NOMO-1 (cell line): Measurements from ENCODE around the gene TRDMT1.

ENCODE experiments used
- DNase-seq, 2 experiments: peaks; one replicate each; lab custom pipeline; 2025; ENCODE audit not compliant: unreplicated experiment in 2 of 2; lab: John Stamatoyannopoulos, UW

Gene TRDMT1

GRCh38 chr10:17179002-17179401 is 22.5 kb downstream of the TRDMT1 start:
- peak; percentile 3 to 61 for DNase-seq

- no peak for DNase-seq
Observed at GRCh38 chr10:17178006-17178405, 23.5 kb downstream of the TRDMT1 start.

GRCh38 chr10:17177014-17177413 is 24.5 kb downstream of the TRDMT1 start:
- no peak for DNase-seq

- no peak for DNase-seq
Observed at GRCh38 chr10:17176091-17176490, 25.4 kb downstream of the TRDMT1 start.

DNA sequence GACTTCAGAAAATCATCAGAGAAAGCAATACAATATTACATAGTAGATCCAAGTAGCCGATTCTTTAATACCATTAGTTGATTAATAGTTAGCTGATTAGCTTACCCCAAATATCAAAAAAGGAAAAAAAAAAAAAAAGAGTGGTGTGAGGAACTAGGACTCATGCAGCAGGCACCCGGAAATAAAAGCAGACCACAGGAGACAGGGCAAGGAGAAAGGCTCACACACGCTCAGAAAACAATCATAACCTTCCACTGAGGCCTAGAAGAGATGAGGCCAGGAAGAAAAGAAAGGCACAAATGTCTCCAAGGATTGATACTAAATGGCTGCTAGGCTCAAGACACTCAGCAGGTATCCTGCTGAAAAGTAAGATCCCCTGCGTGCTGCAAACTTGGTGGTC is 25.9 kb downstream of the TRDMT1 start:
- peak; percentile 12 to 15 for DNase-seq

DNA sequence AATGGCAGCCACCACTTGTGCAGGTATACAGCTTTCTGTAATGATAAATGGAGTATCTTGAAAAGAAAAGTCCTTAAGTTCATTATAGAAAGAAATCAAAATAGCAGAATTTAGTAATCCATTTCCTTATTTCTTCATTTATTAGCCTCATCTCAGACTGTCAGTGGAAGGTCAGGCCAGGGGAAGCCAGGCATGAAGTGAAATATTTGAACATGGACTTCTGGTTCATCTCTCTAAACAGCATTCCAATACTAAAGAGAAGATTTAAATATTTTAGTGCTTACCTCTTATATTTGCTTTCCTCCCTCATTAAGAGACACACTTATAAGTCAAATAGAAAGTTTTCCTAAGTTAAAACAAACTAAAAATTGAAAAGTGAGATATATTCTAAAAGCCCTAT is 26.8 kb downstream of the TRDMT1 start:
- DNase-seq = no peak

- DNase-seq = no peak
Observed at GRCh38 chr10:17171141-17171641, 30.3 kb downstream of the TRDMT1 start.

- DNase-seq = no peak
Observed at GRCh38 chr10:17169803-17170202, 31.7 kb downstream of the TRDMT1 start.

- DNase-seq = no peak
Observed at GRCh38 chr10:17166699-17167098, 34.8 kb downstream of the TRDMT1 start.

- DNase-seq = no peak
Observed at GRCh38 chr10:17162828-17163227, 38.6 kb downstream of the TRDMT1 start.

- no peak for DNase-seq
Observed at GRCh38 chr10:17161775-17162174, 39.7 kb downstream of the TRDMT1 start.

- DNase-seq = no peak
Observed at GRCh38 chr10:17157024-17157423, 44.4 kb downstream of the TRDMT1 start.

DNA sequence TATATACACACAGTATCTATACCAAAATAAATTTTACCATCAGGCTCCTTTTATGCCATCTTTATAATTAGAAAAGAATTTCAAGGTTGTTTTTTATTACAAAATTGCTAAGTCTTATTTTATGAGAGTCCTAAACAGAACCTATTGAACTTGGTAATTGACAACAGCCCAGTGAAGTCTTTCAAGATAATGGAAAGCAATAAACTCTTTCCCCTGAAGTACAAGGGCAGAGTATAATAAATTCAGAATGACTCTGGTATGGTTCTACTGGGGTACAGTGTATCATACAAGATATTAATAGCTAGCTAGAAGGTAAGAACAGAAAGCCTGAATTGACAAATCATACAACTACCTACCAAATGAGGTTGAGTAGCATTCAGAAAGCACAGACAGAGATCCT is 45.6 kb downstream of the TRDMT1 start:
- DNase-seq = no peak

DNA sequence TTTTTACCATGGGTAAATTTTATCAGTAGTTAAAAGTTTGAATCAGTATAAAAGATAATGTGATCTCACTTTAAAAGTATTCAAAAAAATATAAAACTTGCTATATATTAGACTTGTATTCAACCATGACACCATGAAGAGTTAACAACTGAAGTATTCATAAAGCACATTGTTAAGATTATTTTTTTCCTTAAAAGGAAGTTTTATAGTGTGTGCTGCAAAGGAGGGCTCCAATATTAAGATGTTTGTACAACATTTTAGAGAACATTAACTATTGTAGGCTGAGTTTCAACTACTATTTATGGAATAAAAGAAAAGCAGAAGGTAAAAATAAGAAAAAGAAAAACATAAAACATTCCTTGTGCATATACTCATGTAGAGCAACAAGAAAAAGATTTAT is 47.4 kb downstream of the TRDMT1 start:
- DNase-seq = no peak

- DNase-seq = no peak
Observed at GRCh38 chr10:17153321-17153720, 48.2 kb downstream of the TRDMT1 start.

- no peak for DNase-seq
Observed at GRCh38 chr10:17151716-17152115, 49.8 kb downstream of the TRDMT1 start.

GRCh38 chr10:17147884-17148489 is 53.5 kb downstream of the TRDMT1 start:
- DNase-seq = no peak

DNA sequence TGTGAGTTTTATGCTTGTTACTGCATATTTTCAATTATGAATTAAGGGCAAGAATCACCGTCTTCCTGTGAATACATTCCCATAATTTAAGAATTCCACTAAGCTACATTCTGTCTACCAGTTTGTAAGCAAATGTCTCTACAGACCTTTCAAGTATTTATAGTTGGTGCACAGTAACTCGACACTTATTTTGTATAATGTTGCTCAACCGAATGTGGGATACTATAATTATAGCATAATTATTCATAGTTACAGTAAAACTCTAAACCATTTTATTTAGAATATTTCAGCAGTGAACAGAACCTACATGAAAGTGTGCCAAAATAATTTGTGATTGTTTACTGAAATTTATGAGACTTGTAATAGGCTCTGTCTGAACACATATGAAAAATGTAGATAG is 54.6 kb downstream of the TRDMT1 start:
- no peak for DNase-seq

GRCh38 chr10:17145239-17145638 is 56.2 kb downstream of the TRDMT1 start:
- no peak for DNase-seq

DNA sequence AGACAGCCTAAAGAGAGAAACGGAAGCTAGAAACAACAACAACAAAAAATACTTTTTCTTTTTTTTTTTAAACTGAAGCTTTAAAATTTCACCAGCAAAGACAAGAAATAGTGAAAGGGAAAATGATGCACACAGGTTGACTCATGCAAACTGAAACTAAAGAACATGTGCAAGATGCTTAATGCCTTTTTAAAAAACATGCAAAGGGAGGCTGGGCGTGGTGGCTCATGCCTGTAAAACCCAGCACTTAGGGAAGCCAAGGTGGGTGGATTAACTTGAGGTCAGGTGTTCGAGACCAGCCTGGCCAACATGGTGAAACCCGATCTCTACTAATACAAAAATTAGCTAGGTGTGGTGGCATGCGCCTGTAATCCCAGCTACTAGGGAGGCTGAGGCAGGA is 56.7 kb downstream of the TRDMT1 start:
- no peak for DNase-seq

DNA sequence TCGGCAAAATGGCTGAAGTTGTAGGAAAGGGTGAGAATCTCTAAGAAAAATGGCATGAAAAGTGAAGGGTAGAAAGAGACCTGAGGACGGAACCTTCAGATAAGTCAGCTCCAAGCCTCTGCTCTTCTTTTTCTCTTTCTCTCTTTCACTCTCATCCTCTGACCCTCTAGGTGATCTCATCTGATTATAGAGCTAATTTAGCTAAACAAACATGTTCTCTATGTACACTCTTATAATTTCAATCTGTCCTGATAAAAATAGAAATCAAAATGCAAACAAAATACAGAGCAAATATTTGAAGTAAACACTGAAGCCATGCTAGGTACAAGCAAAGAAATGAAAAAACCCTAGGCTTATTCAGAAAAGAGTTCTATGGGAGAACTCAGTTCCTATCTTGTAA is 57.4 kb downstream of the TRDMT1 start:
- DNase-seq = no peak

GRCh38 chr10:17143055-17143690 is 58.3 kb downstream of the TRDMT1 start:
- DNase-seq = no peak
